Measurements from ENCODE around the gene ST7L. TPM values are rescaled to one million over a fixed set of nuclear protein-coding genes. Genes with fewer than 3 reads are reported as not detected.

The ST7L gene
- polyA plus RNA-seq, 1 donor (not counting 4 experiments of a cell fraction or from before 2014, with no cell fraction given) = 13.4 TPM

- peak within 1 kb of the TSS; percentile 28 to 68 (median 51) for H3K4me3 ChIP-seq (ENCODE audit: control insufficient read depth in 2 of 3, extremely low read depth in 1 of 3, insufficient read depth in 2 of 3, low read depth in 1 of 3, low read length in 3 of 3)
- no peak for DNase-seq (ENCODE audit: low read depth, low spot score)
- no peak within 1 kb of the TSS for H3K27ac ChIP-seq (ENCODE audit: control insufficient read depth, insufficient read depth, low read length)
- no peak for FAIRE-seq
- H3K27me3 ChIP-seq (ENCODE audit: control insufficient read depth, extremely low read depth, insufficient read depth, low read length) = peaks cover 34% of the 10 kb centered on the region
- H3K9ac ChIP-seq (ENCODE audit: control insufficient read depth, extremely low read depth, insufficient read depth, low read length) = peak within 1 kb of the TSS; percentile 40
- no peaks in the 10 kb centered on the region for H4K20me1 ChIP-seq (ENCODE audit: control insufficient read depth, extremely low read depth, insufficient read depth, low read length)
- dilution Hi-C loops (cut with MboI; ENCODE audit: extremely low pct_ligation_motif_present, low sequenced_read_pairs) = no loop called here
- peak within 1 kb of the TSS; percentile 78 for H2AFZ ChIP-seq (ENCODE audit: control insufficient read depth, low read length)
- TF ChIP-seq CTCF (optimal IDR thresholded peaks at IDR 0.05 in 1 of 3, IDR thresholded peaks at IDR 0.05 in 1 of 3, conservative IDR thresholded peaks at IDR 0.05 in 1 of 3; ENCODE audit: extremely low read depth in 1 of 3, insufficient read depth in 2 of 3, low read length in 3 of 3) (no peak), EZH2 (IDR thresholded peaks at IDR 0.05; ENCODE audit: low read length) (peak; percentile 88)
- H3K9me3 ChIP-seq (ENCODE audit: control insufficient read depth, low read depth, low read length) = no peaks in the 10 kb centered on the region
- H3K4me1 ChIP-seq (ENCODE audit: control insufficient read depth, extremely low read depth, insufficient read depth, low read length) = peaks cover 12% of the 10 kb centered on the region
- peak within 1 kb of the TSS; percentile 88 for H3K4me2 ChIP-seq (ENCODE audit: control insufficient read depth, extremely low read depth, insufficient read depth, low read depth, low read length)
- no peaks in the 10 kb centered on the region for H3K36me3 ChIP-seq (ENCODE audit: control insufficient read depth in 2 of 2, extremely low read depth in 1 of 2, insufficient read depth in 2 of 2, low read length in 2 of 2)
- no peaks in the 10 kb centered on the region for H3K9me1 ChIP-seq (ENCODE audit: control insufficient read depth, extremely low read depth, insufficient read depth, low read length)
- H3K79me2 ChIP-seq (ENCODE audit: control insufficient read depth, insufficient read depth, low read length) = no peaks in the 10 kb centered on the region
Measured at GRCh38 chr1:112508278-112509004, 110.5 kb downstream of the ST7L start, which contains the start of gene WNT2B. WNT2B (plus strand) TSS chr1:112508965; CDS start chr1:112509263, 298 bp downstream.

- dilution Hi-C loops (cut with MboI; ENCODE audit: extremely low pct_ligation_motif_present, low sequenced_read_pairs) = no loop called here
- H3K4me3 ChIP-seq (ENCODE audit: control insufficient read depth in 2 of 3, extremely low read depth in 1 of 3, insufficient read depth in 2 of 3, low read depth in 1 of 3, low read length in 3 of 3) = peak overlapping the region in 2 of 3 experiments; percentile 51 to 68
- peaks cover 38% of the 10 kb centered on the region for H3K27me3 ChIP-seq (ENCODE audit: control insufficient read depth, extremely low read depth, insufficient read depth, low read length)
- H3K79me2 ChIP-seq (ENCODE audit: control insufficient read depth, insufficient read depth, low read length) = no peaks in the 10 kb centered on the region
- peak overlapping the region; percentile 78 for H2AFZ ChIP-seq (ENCODE audit: control insufficient read depth, low read length)
- no peak overlapping the region for H3K27ac ChIP-seq (ENCODE audit: control insufficient read depth, insufficient read depth, low read length)
- FAIRE-seq (no peak), DNase-seq (ENCODE audit: low read depth, low spot score) (no peak)
- H3K36me3 ChIP-seq (ENCODE audit: control insufficient read depth in 2 of 2, extremely low read depth in 1 of 2, insufficient read depth in 2 of 2, low read length in 2 of 2) = no peaks in the 10 kb centered on the region
- peak overlapping the region; percentile 3 for H3K9ac ChIP-seq (ENCODE audit: control insufficient read depth, extremely low read depth, insufficient read depth, low read length)
- H3K9me3 ChIP-seq (ENCODE audit: control insufficient read depth, low read depth, low read length) = no peaks in the 10 kb centered on the region
- peaks cover 9% of the 10 kb centered on the region for H3K4me1 ChIP-seq (ENCODE audit: control insufficient read depth, extremely low read depth, insufficient read depth, low read length)
- TF ChIP-seq CTCF (optimal IDR thresholded peaks at IDR 0.05 in 1 of 3, IDR thresholded peaks at IDR 0.05 in 1 of 3, conservative IDR thresholded peaks at IDR 0.05 in 1 of 3; ENCODE audit: extremely low read depth in 1 of 3, insufficient read depth in 2 of 3, low read length in 3 of 3) (no peak), EZH2 (IDR thresholded peaks at IDR 0.05; ENCODE audit: low read length) (no peak)
- no peaks in the 10 kb centered on the region for H4K20me1 ChIP-seq (ENCODE audit: control insufficient read depth, extremely low read depth, insufficient read depth, low read length)
- H3K9me1 ChIP-seq (ENCODE audit: control insufficient read depth, extremely low read depth, insufficient read depth, low read length) = no peaks in the 10 kb centered on the region
- H3K4me2 ChIP-seq (ENCODE audit: control insufficient read depth, extremely low read depth, insufficient read depth, low read depth, low read length) = peak overlapping the region; percentile 88
Measured at GRCh38 chr1:112507921-112508277, 111.0 kb downstream of the ST7L start.

All from keratinocyte (primary cell).